ENCODE results near the gene ROBO2.

GRCh38 chr3:77158730-77159581 is 119.1 kb downstream of the ROBO2 start:
- TF ChIP-seq CTCF (IDR thresholded peaks at IDR 0.05), result no peak
- TF ChIP-seq JUN (IDR thresholded peaks at IDR 0.05), result no peak
- TF ChIP-seq POLR2AphosphoS2 (conservative IDR thresholded peaks at IDR 0.05; ENCODE audit: low read length), result no peak
- TF ChIP-seq NR3C1 (IDR thresholded peaks at IDR 0.05), result no peak
- no peak for TF ChIP-seq POLR2A (IDR thresholded peaks at IDR 0.05; ENCODE audit: low read length)
- TF ChIP-seq SREBF2 (IDR thresholded peaks at IDR 0.05), result no peak
- TF ChIP-seq EP300 (IDR thresholded peaks at IDR 0.05), result no peak
- TF ChIP-seq EHMT2 (IDR thresholded peaks at IDR 0.05; ENCODE audit: low read depth), result no peak
- no peak for TF ChIP-seq RFX5 (IDR thresholded peaks at IDR 0.05)
- no peak for TF ChIP-seq MAFK (IDR thresholded peaks at IDR 0.05; ENCODE audit: partially characterized antibody)
